ENCODE measurements around the gene LUZP1. TPM values are rescaled to one million over a fixed set of nuclear protein-coding genes. Genes with fewer than 3 reads are reported as not detected.

The LUZP1 gene
- total RNA-seq, 1 experiment from 2014 or later = 22.4 TPM

- peaks cover 88% of the 10 kb centered on the region for H3K79me2 ChIP-seq (ENCODE audit: insufficient read depth, low read length)
Measured at GRCh38 chr1:23133587-23133986, 35.1 kb downstream of the LUZP1 start.

More at GRCh38 chr1:23133587-23133986, 35.1 kb downstream of the LUZP1 start:
- H3K36me3 ChIP-seq (ENCODE audit: control insufficient read depth in 1 of 2, insufficient read depth in 2 of 2, low read length in 2 of 2) = no peaks in the 10 kb centered on the region
- intact Hi-C loops (cut with micrococcal nuclease) = no loop called here
- no peak for DNase-seq (ENCODE audit: low read depth, low spot score)
- H3K4me3 ChIP-seq (replicated peaks in 1 of 2; ENCODE audit: low read depth in 1 of 2, low read length in 2 of 2) = no peak overlapping the region
- no TSS peak for BruUV-seq (replicated peaks)
- no peak overlapping the region for H3K27ac ChIP-seq (ENCODE audit: low read depth, low read length)
- no peaks in the 10 kb centered on the region for H4K20me1 ChIP-seq (ENCODE audit: insufficient read depth)
- peaks cover 2 to 16% of the 10 kb centered on the region in 2 experiments; a peak in 2 of 4 replicates for H3K4me1 ChIP-seq (ENCODE audit: control insufficient read depth in 1 of 2, insufficient read depth in 2 of 2, low read length in 2 of 2)
- no peaks in the 10 kb centered on the region for H3K27me3 ChIP-seq (ENCODE audit: insufficient read depth, low read length)
- H3K9ac ChIP-seq (ENCODE audit: low read length) = no peak overlapping the region
- H3K9me2 ChIP-seq (ENCODE audit: insufficient read depth) = no peaks in the 10 kb centered on the region
- ChIA-PET POLR2A (no interaction called here), CTCF (no interaction called here), RAD21 (ENCODE audit: low non-redundant PET in 1 of 2, low total read pairs in 2 of 2, uncharacterized antibody in 2 of 2, unreplicated experiment in 2 of 2) (no interaction called here)
- H3K9me3 ChIP-seq (ENCODE audit: control insufficient read depth in 1 of 2, insufficient read depth in 1 of 2, low read depth in 1 of 2, low read length in 2 of 2) = no peaks in the 10 kb centered on the region
- TF ChIP-seq SRF (IDR thresholded peaks at IDR 0.05; ENCODE audit: low read depth) (no peak), ZBTB33 (IDR thresholded peaks at IDR 0.05; ENCODE audit: extremely low read depth, insufficient replicate concordance, low read length) (no peak), RAD21 (IDR thresholded peaks at IDR 0.05; ENCODE audit: low read depth) (no peak), POLR2AphosphoS5 (IDR thresholded peaks at IDR 0.05; ENCODE audit: low read depth, low read length) (no peak), POLR2A (IDR thresholded peaks at IDR 0.05; ENCODE audit: borderline replicate concordance, extremely low read depth, insufficient read depth, insufficient read length) (no peak), CEBPB (IDR thresholded peaks at IDR 0.05; ENCODE audit: low read depth) (no peak), EZH2 (IDR thresholded peaks at IDR 0.05) (no peak), JUND (IDR thresholded peaks at IDR 0.05) (no peak), ATF3 (IDR thresholded peaks at IDR 0.05) (no peak), ZFX (IDR thresholded peaks at IDR 0.05) (no peak), ELF1 (IDR thresholded peaks at IDR 0.05; ENCODE audit: borderline replicate concordance, low read depth) (no peak), EZH2phosphoT487 (IDR thresholded peaks at IDR 0.05; ENCODE audit: borderline replicate concordance) (no peak), TCF7L2 (IDR thresholded peaks at IDR 0.05; ENCODE audit: borderline replicate concordance, extremely low read depth, insufficient read depth, insufficient read length) (no peak), CBX3 (IDR thresholded peaks at IDR 0.05; ENCODE audit: low read depth) (no peak), FOSL1 (IDR thresholded peaks at IDR 0.05; ENCODE audit: low read depth) (no peak), ZNF274 (IDR thresholded peaks at IDR 0.05; ENCODE audit: low read depth, low read length) (no peak)
- TF ChIP-seq, protein P1, sequence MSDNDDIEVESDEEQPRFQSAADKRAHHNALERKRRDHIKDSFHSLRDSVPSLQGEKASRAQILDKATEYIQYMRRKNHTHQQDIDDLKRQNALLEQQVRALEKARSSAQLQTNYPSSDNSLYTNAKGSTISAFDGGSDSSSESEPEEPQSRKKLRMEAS (IDR thresholded peaks at IDR 0.05) = no peak
- TF ChIP-seq, protein P2, sequence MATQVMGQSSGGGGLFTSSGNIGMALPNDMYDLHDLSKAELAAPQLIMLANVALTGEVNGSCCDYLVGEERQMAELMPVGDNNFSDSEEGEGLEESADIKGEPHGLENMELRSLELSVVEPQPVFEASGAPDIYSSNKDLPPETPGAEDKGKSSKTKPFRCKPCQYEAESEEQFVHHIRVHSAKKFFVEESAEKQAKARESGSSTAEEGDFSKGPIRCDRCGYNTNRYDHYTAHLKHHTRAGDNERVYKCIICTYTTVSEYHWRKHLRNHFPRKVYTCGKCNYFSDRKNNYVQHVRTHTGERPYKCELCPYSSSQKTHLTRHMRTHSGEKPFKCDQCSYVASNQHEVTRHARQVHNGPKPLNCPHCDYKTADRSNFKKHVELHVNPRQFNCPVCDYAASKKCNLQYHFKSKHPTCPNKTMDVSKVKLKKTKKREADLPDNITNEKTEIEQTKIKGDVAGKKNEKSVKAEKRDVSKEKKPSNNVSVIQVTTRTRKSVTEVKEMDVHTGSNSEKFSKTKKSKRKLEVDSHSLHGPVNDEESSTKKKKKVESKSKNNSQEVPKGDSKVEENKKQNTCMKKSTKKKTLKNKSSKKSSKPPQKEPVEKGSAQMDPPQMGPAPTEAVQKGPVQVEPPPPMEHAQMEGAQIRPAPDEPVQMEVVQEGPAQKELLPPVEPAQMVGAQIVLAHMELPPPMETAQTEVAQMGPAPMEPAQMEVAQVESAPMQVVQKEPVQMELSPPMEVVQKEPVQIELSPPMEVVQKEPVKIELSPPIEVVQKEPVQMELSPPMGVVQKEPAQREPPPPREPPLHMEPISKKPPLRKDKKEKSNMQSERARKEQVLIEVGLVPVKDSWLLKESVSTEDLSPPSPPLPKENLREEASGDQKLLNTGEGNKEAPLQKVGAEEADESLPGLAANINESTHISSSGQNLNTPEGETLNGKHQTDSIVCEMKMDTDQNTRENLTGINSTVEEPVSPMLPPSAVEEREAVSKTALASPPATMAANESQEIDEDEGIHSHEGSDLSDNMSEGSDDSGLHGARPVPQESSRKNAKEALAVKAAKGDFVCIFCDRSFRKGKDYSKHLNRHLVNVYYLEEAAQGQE (IDR thresholded peaks at IDR 0.05; ENCODE audit: low read depth) = no peak
- no peak for ATAC-seq
- H2AFZ ChIP-seq (ENCODE audit: low read depth, low read length, poor library complexity, severe bottlenecking) = no peak overlapping the region
- no peak overlapping the region for H3K4me2 ChIP-seq (ENCODE audit: low read length)
